HG02759 (cell line): ENCODE measurements around the gene IFNG-AS1.
A peak's percentile ranks its signal among the peaks of the same experiment; 100 is the strongest.

Experiments used
- ATAC-seq: cut with Tn5 transposase; IDR thresholded peaks from one replicate; pipeline ENCODE4 v1.9.1; 2021; ENCODE audit warnings: mild to moderate bottlenecking, moderate library complexity; ENCODE audit not compliant: unreplicated experiment

IFNG-AS1 gene

DNA sequence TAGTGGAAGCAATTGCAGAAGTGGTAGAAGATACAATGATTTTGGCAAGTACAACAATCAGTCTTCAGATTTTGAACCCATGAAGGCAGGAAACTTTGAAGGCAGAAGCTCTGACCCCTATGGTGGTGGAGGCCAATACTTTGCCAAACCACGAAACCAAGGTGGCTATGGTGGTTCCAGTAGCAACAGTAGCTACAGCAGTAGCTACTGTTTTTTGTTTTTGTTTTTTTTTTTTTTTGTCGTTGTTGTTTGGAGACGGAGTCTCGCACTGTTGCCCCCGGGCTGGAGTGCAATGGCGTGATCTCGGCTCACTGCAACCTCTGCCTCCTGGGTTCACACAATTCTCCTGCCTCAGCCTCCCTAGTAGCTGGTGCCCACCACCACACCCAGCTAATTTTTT is 47.4 kb downstream of the IFNG-AS1 start:
- no peak for ATAC-seq

DNA sequence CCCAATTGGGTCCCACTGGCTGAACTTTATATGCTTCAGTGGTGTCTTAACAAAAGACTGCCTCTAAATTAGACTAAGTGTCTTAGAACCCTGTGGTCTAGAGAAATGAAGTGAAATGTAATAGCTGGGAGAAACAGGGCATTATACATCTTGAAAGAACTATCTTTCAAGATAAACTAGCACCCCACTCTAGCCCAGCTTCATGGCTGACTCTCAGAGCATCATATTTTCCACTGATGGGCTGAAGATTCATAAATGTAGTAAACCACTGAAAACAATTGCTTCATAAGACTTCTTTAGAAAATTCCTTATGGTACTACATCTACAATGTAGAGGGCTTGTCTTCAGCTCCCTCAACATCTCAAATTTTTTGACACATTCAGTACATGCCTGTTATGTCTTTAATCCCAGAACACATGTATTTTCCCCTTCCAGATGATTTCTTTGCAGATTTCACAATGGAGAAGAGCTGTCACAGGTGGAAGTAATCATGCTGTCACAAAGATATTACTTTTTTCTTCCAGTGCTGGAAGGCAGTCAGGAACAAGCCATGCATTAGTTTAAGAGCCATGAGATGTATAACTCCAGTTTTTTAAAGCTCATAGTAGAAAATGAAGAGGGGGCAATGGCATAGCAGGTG is 48.5 kb downstream of the IFNG-AS1 start:
- ATAC-seq: no peak

- ATAC-seq: no peak
These were observed 49.4 kb downstream of the IFNG-AS1 start for GRCh38 chr12:68038650-68039049.

DNA sequence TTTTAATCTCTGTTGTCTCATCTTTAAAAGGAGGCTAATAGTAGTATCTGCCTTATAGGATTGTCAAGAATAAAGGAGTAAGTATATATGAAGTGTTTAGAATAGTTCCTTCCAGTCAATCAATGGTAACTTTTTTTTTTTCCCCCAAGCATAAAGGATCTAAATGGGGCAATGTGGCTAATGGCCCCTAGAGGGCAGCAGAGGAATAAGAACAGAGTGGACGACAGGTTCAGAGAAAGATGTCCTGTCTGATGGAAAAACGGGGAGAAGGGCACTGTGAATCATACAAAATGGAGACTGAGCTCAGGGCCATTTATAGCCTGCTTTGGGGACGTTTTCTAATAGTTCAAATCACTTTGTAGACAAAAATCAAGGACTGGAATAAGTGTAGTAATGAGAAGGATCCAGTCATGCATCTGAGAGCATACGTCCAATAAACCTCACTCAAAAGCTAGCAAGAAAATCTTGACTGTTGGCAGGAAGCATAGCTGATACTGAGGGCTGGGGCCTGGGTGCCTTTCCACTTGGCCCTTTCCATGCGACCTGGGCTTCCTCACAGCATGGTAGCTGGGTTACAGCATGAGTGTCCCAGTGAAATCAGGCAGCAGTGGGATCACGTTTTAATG is 51.3 kb downstream of the IFNG-AS1 start:
- peak; percentile 54 for ATAC-seq

DNA sequence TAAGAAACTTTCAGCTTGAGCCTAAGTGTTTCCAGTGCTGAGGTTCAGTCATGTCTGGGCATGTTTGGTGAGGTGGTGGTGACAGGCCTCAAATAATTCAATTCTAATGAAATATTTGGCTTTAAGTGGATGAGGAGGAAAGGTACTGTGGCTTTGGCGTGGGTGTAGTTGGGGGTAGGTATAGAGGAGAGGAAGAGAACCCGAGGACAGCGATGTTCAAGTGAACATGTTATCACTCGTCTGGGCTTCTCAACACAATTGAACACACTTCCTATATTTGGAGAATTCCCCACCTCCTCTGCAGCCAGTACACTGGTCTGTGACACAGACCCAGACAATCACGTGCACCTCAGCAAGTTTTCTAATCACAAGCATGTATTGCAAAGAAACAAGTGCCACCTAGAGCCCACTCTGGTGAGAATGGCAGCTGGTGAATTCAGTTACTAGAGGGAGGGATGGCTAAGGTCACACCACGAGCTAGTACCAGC is 53.0 kb downstream of the IFNG-AS1 start:
- ATAC-seq: peak; percentile 89

DNA sequence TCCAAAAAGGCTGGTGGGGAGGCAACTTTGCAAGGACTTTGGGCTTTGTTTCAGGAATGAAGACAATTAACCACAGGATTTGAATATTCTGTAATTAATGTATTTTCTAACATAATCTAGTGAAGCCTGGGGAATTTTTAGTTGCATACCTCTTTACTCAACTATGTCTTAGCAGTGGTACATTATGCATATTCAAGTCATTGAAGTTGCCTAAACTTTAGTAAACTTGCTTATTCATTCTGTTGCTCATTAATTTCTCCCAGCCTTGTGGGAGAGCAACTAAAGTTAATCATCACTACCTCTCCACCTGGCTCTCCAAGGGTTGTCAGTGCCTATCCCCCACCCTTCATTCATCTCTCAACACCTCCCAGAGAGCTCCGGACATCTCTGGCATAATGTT is 54.2 kb downstream of the IFNG-AS1 start:
- peak; percentile 24 for ATAC-seq

DNA sequence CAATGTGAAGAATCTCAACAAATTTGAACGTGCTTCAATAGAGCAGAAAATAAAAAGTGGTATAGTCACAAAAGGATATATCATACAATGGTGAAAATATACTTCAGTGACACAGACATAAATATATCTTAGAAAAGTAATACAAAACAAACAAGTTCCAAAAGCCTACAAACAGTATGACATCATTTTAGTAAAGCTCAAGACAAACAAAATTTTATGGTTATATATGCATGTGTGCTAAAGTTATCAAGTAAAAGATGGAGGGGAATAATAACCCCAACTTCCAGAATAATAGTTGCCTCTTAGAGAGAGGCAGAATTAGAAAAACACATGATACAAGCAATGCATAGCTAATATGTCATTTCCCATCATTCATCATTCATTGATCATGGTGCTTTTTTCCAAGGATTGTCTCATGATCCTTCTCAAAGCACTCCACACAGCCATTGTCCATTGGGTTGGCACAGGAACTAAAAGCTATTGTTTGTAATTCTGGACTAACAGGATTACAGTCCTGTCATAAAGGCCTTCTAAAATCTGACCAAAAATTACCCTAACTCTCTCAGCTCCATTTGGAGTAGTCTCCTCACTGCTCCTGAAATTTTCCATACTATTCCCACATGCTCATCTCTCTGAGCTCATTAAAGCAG is 59.5 kb downstream of the IFNG-AS1 start:
- ATAC-seq: no peak

DNA sequence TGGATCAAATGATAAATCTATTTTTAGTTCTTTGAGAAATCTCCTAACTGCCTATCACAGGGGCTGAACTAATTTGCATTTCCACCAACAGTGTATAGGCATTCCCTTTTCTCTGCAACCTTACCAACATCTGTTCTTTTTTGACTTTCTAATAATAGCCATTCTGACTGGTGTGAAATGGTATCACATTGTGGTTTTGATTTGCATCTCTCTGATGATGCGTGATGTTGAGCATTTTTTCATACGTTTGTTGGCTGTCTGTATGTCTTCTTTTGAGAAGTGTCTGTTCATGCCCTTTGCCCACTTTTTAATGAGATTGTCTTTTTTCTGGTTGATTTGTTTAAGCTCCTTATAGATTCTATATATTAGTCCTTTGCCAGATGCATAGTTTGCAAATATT is 67.1 kb downstream of the IFNG-AS1 start:
- ATAC-seq: no peak

GRCh38 chr12:68063900-68064590 is 74.8 kb downstream of the IFNG-AS1 start:
- ATAC-seq: no peak

DNA sequence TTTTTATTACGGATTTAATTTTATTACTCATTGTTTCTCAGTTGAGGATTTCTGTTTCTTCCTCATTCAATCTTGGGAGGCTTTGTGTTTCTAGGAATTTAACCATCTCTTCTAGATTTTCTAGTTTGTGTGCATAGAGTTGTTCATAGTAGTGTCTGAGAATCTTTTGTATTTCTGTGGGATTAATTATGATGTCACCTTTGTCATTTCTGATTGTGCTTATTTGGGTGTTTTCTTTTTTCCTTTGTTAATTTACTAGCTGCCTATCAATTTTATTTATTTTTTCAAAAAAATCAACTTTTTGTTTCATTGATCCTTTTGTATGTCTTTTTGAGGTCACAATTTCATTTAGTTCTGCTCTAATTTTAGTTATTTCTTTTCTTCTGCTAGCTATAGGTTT is 75.9 kb downstream of the IFNG-AS1 start:
- no peak for ATAC-seq

GRCh38 chr12:68065687-68066086 is 76.4 kb downstream of the IFNG-AS1 start:
- no peak for ATAC-seq

DNA sequence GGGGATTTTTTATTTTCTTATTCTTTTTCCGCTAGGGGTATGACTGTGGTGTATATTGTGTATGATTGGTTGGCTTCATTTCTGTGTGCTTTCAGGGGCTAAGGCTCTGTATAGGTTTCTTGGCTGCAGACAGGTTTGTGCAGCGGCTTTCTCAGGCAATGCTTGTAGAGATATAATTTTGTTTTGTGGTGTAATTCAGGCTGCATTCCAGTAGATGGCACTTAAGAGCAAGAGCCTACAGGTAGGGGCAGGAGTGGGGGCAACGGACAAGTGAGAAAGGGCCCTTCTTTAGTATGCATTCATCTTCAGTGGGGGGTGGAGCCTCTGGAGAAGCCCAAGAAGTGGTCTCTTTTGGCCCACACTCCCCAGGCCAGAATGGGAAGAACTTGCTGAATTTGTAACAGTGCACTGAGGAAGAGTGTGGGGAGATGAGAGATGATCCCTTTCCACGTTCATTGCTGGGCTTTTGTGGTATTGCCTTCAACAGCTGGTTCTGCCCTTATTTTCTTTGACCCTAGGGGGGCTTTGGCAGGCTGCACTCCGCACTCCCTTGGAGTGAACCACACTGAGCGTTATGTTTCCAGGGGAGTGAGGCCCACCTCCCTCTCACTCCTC is 78.6 kb downstream of the IFNG-AS1 start:
- ATAC-seq: no peak

DNA sequence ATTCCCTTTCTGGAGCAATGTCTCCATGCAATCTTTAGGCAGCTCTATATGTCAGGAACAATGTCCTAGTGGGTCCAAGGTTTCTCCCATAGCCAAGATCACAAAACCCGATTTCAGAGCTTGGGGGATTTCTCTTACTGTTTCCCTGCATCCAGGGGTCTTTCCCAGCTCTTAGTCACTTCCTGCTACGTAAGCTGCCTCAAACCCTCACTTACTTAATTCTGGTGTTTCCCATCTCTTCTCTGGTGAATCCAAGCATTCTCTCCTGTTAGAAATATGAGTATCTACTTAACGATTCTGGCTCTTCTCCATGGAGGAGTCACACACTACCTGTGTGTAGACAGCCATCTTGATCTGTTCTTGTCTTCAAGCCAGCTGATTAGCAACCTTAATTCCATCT is 80.0 kb downstream of the IFNG-AS1 start:
- ATAC-seq: no peak
